Heart left ventricle (tissue), 16 donors: ENCODE data around the gene MICALL1. TPM values are rescaled to one million over a fixed set of nuclear protein-coding genes. Genes with fewer than 3 reads are reported as not detected.

Experiments
- ATAC-seq, 4 donors: fragments of 200-7000 bp; cut with Tn5 transposase; one replicate each; pipeline ENCODE4 v1.9.1; 2020 to 2022; ENCODE audit warnings: moderate library complexity in 4 of 4, mild to moderate bottlenecking in 3 of 4, moderate number of reproducible peaks in 1 of 4
- DNase-seq, 5 donors: peaks; one replicate each; pipeline ENCODE4 v3.0.0-alpha.2; 2020
- H3K27ac ChIP-seq, 12 donors: fragments of 200-600 bp; sonication (generic) in 4 of 12; one replicate each; pipeline versions ENCODE4 v1.5.0 to v1.8.0; 2016 to 2022; ENCODE audit warnings: mild to moderate bottlenecking in 2 of 12
- H3K27me3 ChIP-seq, 9 donors: fragments of 200-600 bp; sonication (generic) in 2 of 9; one replicate each; pipeline versions ENCODE4 v1.5.1 to v1.8.0; 2016 to 2022; ENCODE audit warnings: mild to moderate bottlenecking in 3 of 9
- H3K36me3 ChIP-seq, 9 donors: fragments of 200-600 bp; sonication (generic) in 2 of 9; one replicate each; pipeline versions ENCODE4 v1.5.0 to v1.8.0; 2018 to 2022; ENCODE audit warnings: mild to moderate bottlenecking in 2 of 9
- H3K4me1 ChIP-seq, 12 donors: fragments of 200-600 bp; sonication (generic) in 4 of 12; one replicate each; pipeline versions ENCODE4 v1.5.0 to v1.8.0; 2016 to 2022; ENCODE audit warnings: mild to moderate bottlenecking in 3 of 12
- H3K4me3 ChIP-seq, 12 donors: fragments of 200-600 bp; sonication (generic) in 4 of 12; one replicate each; pipeline versions ENCODE4 v1.5.0 to v1.8.0; 2017 to 2022; ENCODE audit warnings: mild to moderate bottlenecking in 9 of 12, moderate library complexity in 4 of 12
- H3K9me3 ChIP-seq, 12 donors: fragments of 200-600 bp; sonication (generic) in 4 of 12; one replicate each; pipeline versions ENCODE4 v1.5.0 to v1.8.0; 2016 to 2022; ENCODE audit warnings: mild to moderate bottlenecking in 1 of 12
- CTCF ChIP-seq, 12 donors: fragments of 200-600 bp; sonication (generic) in 4 of 12; IDR thresholded peaks; one replicate each; pipeline versions ENCODE4 v1.5.0 to v1.8.0; 2018 to 2022; ENCODE audit warnings: antibody characterized with exemption in 12 of 12, mild to moderate bottlenecking in 5 of 12
- POLR2A ChIP-seq, 2 donors: fragments of 450-650 bp; IDR thresholded peaks; one replicate each; pipeline ENCODE4 v1.6.1; 2017; ENCODE audit warnings: antibody characterized with exemption in 2 of 2, mild to moderate bottlenecking in 2 of 2, moderate library complexity in 2 of 2
- WGBS, 4 donors: extraction: QIAGEN DNeasy Blood & Tissue Kit in 2 of 4; methylation state at CpG; one replicate each; pipeline versions ENCODE4 v1.1.5 to v1.1.7; 2013 to 2018; 5-methylcytosine and 5-hydroxymethylcytosine counted together
- intact Hi-C, 10 donors: fragments of 100-400 bp; cut with DNase I; formaldehyde crosslinking; loops; one replicate each; pipeline versions ENCODE4 v1.11.1 to v1.14.2; 2022
- polyA plus RNA-seq, 2 donors: library from polyadenylated mRNA; stranded (reverse); fragments of 200-250 nt; gene quantifications; one replicate each; pipeline ENCODE4 v1.2.3, GENCODE V29; 2013
- total RNA-seq, 9 donors: library from RNA; depleted of rRNA in 2 of 9; stranded (reverse); fragments of >200 nt in 2 of 9; fragmentation: NEBNext Ultra II Directional in 3 of 9; extraction: Animal tissue kit (Norgen Biotek cat#: 25700) in 3 of 9; gene quantifications; one replicate each; pipeline versions ENCODE4 v1.1.0 to v1.2.4, GENCODE V29; 2016 to 2023
- donor health status: ischemic (EF 13 %, LVEDD 7.1; RV severe dilation, severe dysfunction).
- donor health status: healthy with polysubstance abuse.
- donor health status: DM: no; HTN: yes; CAD: no.
- donor health status: DM: no; HTN: no; CAD: no.
- donor health status: ischemic (EF 25% LVEDD 6.9; RV normal size, moderate dysfunction).
- donor health status: ischemic (EF 25% LVEDD 5.7; RV mildly dilated, moderate dysfunction).
- donor health status: healthy.
- donor health status: DM: yes; HTN: yes; CAD: no.
- donor health status: ischemic (EF 35%, LVEDD 5.7; RV mildly dilated, moderate dysfunction).
- donor health status: nonischemic (EF 11% LVEDD 7.7; RV severe dilation, severe dysfunction).
- donor health status: DM: yes; HTN: yes; CAD: no.
- donor health status: PGD.
- donor health status: ischemic (EF 29% LVEDD 5.4; RV normal size, mild dysfunction).
- donor health status: nonischemic (EF 23%, LVEDD 6.1; RV moderate dilation, normal function).

MICALL1 gene
- total and polyA plus RNA-seq, 11 donors, result 10.6 to 40.7 (median 17.8) TPM

DNA sequence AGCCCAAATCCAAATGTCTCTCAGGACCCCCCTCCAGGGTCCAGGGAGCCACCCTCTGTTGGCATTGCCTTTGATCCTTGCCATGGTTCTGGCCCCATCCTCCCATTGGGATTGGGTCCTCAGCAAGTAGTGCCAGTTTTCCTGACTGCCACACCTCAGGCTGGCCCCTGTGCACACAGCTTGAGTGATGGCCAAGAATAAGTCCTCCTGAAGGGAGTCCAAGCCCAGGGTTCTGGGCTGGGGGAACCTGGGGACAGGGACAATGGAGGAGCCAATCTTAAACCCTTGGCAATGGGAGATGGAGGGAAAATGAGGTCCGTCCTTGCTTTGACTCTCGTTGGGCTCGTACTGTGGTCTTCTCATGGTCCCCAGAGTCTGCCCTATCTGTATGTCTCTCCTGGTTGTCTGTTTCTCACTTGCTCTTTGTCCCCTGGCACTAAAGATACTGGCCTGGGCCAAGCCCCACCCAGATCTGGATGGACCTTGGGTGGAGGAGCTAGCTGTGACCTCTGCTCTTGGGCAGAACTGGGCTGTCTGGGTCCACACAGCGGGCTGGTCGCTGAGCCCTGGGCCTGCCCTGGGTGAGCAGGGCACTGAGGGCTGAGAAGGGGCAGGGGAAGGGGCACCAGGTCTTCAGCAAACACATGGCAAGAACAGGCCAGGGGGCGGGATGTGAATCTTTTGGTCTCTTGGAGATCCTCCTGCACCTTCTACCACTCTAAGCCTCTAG is 75.3 kb downstream of the MICALL1 start:
- H3K36me3 ChIP-seq, result peaks cover 0 to 6% (median 0%) of the 10 kb centered on the region in 9 donors
- peak overlapping the region in 1 of 12 donors; percentile 67 for H3K27ac ChIP-seq
- WGBS, 4 donors, result 78 to 94% (median 86%) methylated on average over 6 of the region's 6 CpGs
- peaks cover 0 to 17% (median 0%) of the 10 kb centered on the region in 12 donors for H3K4me1 ChIP-seq
- no peak for DNase-seq
- no peaks in the 10 kb centered on the region for H3K27me3 ChIP-seq
- intact Hi-C loops, result no loop called here
- H3K4me3 ChIP-seq, result peak overlapping the region in 5 of 12 donors; percentile 2 to 34 (median 17)
- TF ChIP-seq POLR2A (IDR thresholded peaks at IDR 0.05), result no peak
- no peak for TF ChIP-seq CTCF (IDR thresholded peaks at IDR 0.05)
- peak in 3 of 4 donors; percentile 11 to 24 (median 20) for ATAC-seq
- no peaks in the 10 kb centered on the region for H3K9me3 ChIP-seq

DNA sequence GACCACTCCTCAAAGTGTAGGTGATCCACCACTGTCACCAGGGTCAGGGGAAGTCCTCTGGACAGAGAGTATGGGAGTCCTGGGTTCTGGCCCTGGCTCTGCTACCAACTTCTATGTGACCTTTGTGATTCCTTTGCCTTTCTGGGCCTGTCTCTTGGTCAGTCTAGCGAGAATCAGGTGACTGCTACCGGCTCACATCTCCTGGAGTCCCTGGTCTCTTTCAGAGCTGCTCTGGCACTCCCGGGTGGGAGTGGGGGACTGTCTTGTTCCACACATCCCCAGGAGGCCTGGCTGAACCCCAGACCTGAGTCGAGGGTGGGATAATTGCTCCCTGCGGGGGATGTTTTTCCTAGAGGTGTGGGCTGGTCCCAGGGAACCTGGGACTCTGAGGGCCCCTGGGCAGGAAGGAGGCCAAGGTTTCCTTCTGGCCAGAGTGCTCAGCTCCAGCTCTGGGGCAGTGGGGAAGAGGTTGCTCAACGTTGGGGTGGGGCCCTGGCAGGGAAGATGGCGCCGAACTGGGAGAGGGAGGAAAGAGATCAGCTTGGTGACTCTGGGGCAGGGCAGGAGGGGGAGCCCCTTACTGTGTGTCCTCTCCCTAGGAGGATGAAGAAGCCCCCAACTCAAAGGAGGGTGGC is 76.2 kb downstream of the MICALL1 start:
- Histone ChIP-seq H3K27ac (peak overlapping the region in 1 of 12 donors; percentile 67), H3K4me1 (peaks cover 0 to 17% (median 0%) of the 10 kb centered on the region in 12 donors), H3K4me3 (peak overlapping the region in 5 of 12 donors; percentile 12 to 34 (median 21)), H3K36me3 (peaks cover 0 to 8% (median 0%) of the 10 kb centered on the region in 9 donors), H3K9me3 (no peaks in the 10 kb centered on the region), H3K27me3 (no peaks in the 10 kb centered on the region)
- ATAC-seq, result no peak
- no peak for TF ChIP-seq CTCF (IDR thresholded peaks at IDR 0.05)
- TF ChIP-seq POLR2A (IDR thresholded peaks at IDR 0.05), result no peak
- intact Hi-C loops, result no loop called here
- no peak for DNase-seq
- WGBS, 4 donors, result 78 to 89% (median 86%) methylated on average over 6 to 8 of the region's 8 CpGs

DNA sequence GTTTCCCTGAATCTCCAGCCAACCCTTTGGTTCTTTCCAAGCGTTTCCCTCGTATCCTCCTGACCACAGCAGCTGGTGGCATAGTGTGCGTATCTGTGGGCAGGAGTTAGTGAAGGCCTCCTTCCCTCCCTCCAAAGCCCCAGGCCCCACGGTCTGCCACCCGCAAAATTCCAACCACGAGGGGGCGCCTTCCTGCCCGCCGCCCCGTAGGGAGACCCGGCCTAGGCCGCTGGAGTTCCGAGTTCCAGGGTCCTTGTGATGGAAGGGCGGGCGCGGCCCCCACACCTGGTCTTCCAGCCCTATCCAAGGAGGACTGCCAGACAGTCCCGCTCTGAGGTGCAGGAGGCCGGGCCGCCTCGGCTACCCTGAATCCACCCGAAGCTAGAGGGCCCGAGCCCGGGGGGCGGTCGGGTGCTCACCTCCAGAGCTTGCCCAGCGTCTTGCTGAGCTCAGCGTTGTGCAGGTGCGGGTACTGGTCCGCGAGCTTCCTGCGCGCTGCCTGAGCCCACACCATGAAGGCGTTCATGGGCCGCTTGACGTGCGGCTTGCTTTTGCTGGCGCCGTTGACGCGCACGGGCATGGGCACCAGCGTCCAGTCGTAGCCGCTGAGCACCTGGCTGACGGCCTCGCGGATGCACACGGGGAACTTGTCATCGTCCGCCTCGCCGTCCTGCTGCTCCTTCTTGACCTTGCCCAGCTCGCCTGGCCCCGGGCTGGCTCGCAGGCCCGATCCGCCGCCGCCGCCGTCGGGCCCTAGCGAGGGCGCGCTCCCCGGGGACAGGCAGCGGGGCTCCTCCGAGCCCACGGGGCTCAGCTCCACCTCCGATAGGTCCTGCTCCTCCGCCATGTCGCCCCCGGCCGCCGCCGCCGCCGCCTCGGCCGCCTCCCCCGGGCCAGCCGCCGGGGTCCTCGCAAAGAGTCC is 77.1 kb downstream of the MICALL1 start:
- intact Hi-C loops, result no loop called here
- peak overlapping the region in 6 of 12 donors; percentile 6 to 34 (median 14) for H3K4me3 ChIP-seq

More for the DNA sequence above, 77.1 kb downstream of the MICALL1 start:
- ATAC-seq, result no peak
- peak overlapping the region in 3 of 12 donors; percentile 5 to 67 (median 37) for H3K27ac ChIP-seq
- no peaks in the 10 kb centered on the region for H3K27me3 ChIP-seq
- 69 to 78% (median 71%) methylated on average over 73 to 84 of the region's 84 CpGs for WGBS, 4 donors
- peaks cover 0 to 8% (median 0%) of the 10 kb centered on the region in 9 donors for H3K36me3 ChIP-seq
- H3K9me3 ChIP-seq, result no peaks in the 10 kb centered on the region
- DNase-seq, result no peak
- H3K4me1 ChIP-seq, result peaks cover 0 to 17% (median 0%) of the 10 kb centered on the region in 12 donors
- TF ChIP-seq POLR2A (IDR thresholded peaks at IDR 0.05) (no peak), CTCF (IDR thresholded peaks at IDR 0.05) (peak in 7 of 12 donors; percentile 16 to 26 (median 21))
